Activated CD4-positive, CD25-positive, alpha-beta regulatory T cell treated with anti-CD3 and anti-CD28 coated beads, Interleukin-2, amount 50 U/mL, for 16 hours (primary cell): ENCODE results near the gene BOD1.
"Not testable (repeated sequence)": the region's sequence is repeated elsewhere in the genome, so short reads cannot be mapped to it uniquely, and the experiment has no call there.

ENCODE experiments used
- DNase-seq: peaks from one replicate; pipeline ENCODE4 v3.0.0-alpha.2; 2020; ENCODE audit warnings: low read depth, low spot score

Gene BOD1

GRCh38 chr5:173615884-173616576, 420 bp downstream of the BOD1 start:
- DNase-seq = peak; percentile 55

- DNase-seq = no peak
Measured at GRCh38 chr5:173614591-173614990, 1.9 kb downstream of the BOD1 start.

- no peak for DNase-seq
Measured at GRCh38 chr5:173613433-173614159, 2.9 kb downstream of the BOD1 start.

GRCh38 chr5:173612948-173613347, 3.5 kb downstream of the BOD1 start:
- no peak for DNase-seq

- DNase-seq = no peak
Measured at GRCh38 chr5:173611706-173612105, 4.7 kb downstream of the BOD1 start.

GRCh38 chr5:173604141-173604540, 12.3 kb downstream of the BOD1 start:
- DNase-seq = no peak

- no peak for DNase-seq
Measured at GRCh38 chr5:173602423-173602822, 14.0 kb downstream of the BOD1 start.

- DNase-seq = no peak
Measured at GRCh38 chr5:173598686-173599085, 17.8 kb downstream of the BOD1 start.

GRCh38 chr5:173597304-173597703, 19.1 kb downstream of the BOD1 start:
- no peak for DNase-seq

- DNase-seq = no peak
Measured at GRCh38 chr5:173595841-173596240, 20.6 kb downstream of the BOD1 start.

GRCh38 chr5:173594061-173594460, 22.4 kb downstream of the BOD1 start:
- no peak for DNase-seq

GRCh38 chr5:173592050-173592669, 24.3 kb downstream of the BOD1 start:
- no peak for DNase-seq

- DNase-seq = no peak
Measured at GRCh38 chr5:173591056-173591514, 25.4 kb downstream of the BOD1 start.

GRCh38 chr5:173590436-173591055, 25.9 kb downstream of the BOD1 start:
- DNase-seq = no peak

- DNase-seq = not testable (repeated sequence)
Measured at GRCh38 chr5:173586133-173586532, 30.3 kb downstream of the BOD1 start.

GRCh38 chr5:173583346-173583745, 33.1 kb downstream of the BOD1 start:
- DNase-seq = no peak

GRCh38 chr5:173582216-173583111, 34.0 kb downstream of the BOD1 start:
- DNase-seq = no peak

- DNase-seq = peak; percentile 6
Measured at GRCh38 chr5:173581408-173582215, 34.8 kb downstream of the BOD1 start.

- no peak for DNase-seq
Measured at GRCh38 chr5:173578947-173579615, 37.4 kb downstream of the BOD1 start.

- DNase-seq = no peak
Measured at GRCh38 chr5:173577817-173578216, 38.6 kb downstream of the BOD1 start.
